C4-2B (cell line): ENCODE results near the gene A4GALT.

Experiments used
- ZFX ChIP-seq: fragments of 450-650 bp; IDR thresholded peaks from 2 replicates; pipeline ENCODE4 v1.6.1; 2017
- TF ChIP-seq, protein P1 (sequence below): fragments of 450-650 bp; conservative IDR thresholded peaks from 2 replicates; pipeline ENCODE4 v1.5.1; 2017; ENCODE audit warnings: mild to moderate bottlenecking

DNA sequence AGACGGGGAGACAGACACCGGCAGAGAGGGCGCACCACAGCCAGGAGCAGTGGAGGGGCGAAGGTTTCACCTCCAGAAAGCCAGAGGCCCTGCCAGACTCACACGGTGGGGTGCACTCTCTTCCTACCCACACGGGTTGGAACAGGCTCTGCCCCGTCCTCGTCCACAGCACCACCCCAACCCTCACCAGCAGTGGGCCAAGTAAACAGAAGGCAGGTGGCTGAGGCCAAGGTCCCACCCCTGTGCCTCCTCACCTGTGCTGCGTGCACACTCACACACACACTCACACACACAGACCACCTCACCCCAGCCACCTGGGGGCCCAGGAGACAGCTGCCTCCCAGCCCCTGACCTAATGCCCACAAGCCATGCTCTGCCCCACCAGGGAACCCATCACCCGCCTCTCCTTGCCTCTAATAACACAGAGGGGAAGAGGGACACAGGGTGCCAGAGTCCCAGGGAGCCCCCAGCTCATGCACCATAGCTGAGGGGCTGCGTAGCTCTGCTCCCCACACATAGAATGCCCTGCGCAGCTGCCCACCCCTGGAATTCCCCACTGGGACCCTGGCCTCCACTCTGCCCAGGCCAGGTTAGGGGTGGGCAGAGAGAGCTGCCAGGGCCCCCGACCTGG, 74.6 kb downstream of the A4GALT start:
- TF ChIP-seq, protein P1, sequence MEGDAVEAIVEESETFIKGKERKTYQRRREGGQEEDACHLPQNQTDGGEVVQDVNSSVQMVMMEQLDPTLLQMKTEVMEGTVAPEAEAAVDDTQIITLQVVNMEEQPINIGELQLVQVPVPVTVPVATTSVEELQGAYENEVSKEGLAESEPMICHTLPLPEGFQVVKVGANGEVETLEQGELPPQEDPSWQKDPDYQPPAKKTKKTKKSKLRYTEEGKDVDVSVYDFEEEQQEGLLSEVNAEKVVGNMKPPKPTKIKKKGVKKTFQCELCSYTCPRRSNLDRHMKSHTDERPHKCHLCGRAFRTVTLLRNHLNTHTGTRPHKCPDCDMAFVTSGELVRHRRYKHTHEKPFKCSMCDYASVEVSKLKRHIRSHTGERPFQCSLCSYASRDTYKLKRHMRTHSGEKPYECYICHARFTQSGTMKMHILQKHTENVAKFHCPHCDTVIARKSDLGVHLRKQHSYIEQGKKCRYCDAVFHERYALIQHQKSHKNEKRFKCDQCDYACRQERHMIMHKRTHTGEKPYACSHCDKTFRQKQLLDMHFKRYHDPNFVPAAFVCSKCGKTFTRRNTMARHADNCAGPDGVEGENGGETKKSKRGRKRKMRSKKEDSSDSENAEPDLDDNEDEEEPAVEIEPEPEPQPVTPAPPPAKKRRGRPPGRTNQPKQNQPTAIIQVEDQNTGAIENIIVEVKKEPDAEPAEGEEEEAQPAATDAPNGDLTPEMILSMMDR, result no peak
- TF ChIP-seq ZFX, result no peak
